Measurements from ENCODE around the gene ATP8B1.

Gene ATP8B1

DNA sequence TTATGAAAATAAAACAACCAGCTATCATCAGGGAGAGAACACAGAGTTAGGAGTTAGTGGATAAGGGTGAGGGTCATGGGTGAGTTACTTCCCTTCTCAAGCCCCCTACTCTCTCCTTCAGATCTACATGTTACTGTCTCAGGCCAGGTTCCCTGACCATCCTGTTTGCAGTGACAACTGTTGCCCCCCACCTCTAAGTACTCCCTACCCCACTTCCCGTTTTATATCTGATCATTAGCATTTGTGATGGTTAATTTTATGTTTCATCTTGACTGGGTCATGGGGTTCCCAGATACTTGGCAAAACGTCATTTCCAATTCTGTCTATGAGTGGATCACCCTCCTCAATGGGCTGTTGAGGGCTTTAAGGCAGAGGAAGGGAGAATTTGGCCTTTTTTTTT, 32.8 kb upstream of the ATP8B1 start:
- no peaks in the 10 kb centered on the region for H3K27me3 ChIP-seq (replicated peaks; ENCODE audit: control insufficient read depth, insufficient read depth, low read length)
- no peak for DNase-seq (ENCODE audit: extremely low read depth, insufficient read length)
- no peak overlapping the region for H3K4me3 ChIP-seq (replicated peaks; ENCODE audit: low read depth, low read length)
- TF ChIP-seq, protein P1, sequence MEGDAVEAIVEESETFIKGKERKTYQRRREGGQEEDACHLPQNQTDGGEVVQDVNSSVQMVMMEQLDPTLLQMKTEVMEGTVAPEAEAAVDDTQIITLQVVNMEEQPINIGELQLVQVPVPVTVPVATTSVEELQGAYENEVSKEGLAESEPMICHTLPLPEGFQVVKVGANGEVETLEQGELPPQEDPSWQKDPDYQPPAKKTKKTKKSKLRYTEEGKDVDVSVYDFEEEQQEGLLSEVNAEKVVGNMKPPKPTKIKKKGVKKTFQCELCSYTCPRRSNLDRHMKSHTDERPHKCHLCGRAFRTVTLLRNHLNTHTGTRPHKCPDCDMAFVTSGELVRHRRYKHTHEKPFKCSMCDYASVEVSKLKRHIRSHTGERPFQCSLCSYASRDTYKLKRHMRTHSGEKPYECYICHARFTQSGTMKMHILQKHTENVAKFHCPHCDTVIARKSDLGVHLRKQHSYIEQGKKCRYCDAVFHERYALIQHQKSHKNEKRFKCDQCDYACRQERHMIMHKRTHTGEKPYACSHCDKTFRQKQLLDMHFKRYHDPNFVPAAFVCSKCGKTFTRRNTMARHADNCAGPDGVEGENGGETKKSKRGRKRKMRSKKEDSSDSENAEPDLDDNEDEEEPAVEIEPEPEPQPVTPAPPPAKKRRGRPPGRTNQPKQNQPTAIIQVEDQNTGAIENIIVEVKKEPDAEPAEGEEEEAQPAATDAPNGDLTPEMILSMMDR (IDR thresholded peaks at IDR 0.05; ENCODE audit: insufficient read depth, low read length, poor library complexity, severe bottlenecking): no peak
- no peaks in the 10 kb centered on the region for H3K36me3 ChIP-seq (ENCODE audit: control insufficient read depth, insufficient read depth, low read length)

DNA sequence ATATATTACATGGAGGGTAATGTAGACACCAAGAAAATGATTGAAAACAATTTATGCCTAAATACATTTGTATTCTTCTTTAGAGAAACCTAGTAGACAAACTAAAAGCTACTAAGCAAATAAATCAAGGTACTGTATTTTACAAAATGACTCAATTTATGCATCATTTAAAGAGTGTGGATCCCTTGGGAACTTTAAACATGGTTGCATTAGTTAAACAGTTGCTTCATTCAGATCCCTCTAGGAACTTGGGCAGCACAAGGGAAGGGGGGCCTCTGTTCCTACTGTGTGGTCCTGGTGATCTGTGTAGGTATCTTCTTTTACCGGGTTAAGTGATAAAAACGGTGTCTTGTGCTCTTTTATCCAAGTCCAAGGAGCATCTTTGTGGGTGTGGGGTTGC, 31.5 kb upstream of the ATP8B1 start:
- TF ChIP-seq, protein P1 (IDR thresholded peaks at IDR 0.05; ENCODE audit: insufficient read depth, low read length, poor library complexity, severe bottlenecking): no peak
- H3K27me3 ChIP-seq (replicated peaks; ENCODE audit: control insufficient read depth, insufficient read depth, low read length): no peaks in the 10 kb centered on the region

DNA sequence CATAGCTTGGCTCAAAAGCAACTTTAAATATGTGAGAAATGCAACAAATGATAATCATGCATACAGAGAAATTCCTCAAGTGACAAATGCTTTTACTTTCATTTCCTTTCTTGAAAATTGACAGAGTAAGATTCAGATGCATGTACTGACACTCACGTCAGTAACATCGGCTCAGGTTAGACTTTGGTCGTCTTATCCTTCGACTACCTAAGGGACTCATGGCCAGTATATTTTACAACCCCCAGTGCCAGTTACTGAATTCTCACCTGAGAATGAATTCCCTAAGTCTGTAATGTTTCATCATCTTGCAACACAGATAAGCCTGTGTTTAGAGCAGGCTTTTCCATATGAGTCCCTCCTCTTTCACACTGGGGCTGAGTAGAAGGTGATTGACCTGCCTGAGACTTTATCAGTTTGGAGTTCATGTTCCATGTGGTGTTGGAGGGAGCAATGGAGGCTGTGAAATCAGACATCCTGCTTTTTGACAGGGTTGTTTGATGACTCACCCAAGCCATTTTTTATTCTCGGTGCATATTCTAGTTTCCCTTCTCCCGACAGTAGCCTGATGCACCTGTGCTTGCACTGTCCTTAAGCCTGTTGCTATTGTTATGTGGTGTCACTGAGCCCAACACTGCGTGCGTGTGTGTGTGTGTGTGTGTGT, 30.5 kb upstream of the ATP8B1 start:
- DNase-seq (ENCODE audit: extremely low read depth, insufficient read length): peak; percentile 30
- Histone ChIP-seq H3K4me3 (replicated peaks; ENCODE audit: low read depth, low read length) (peak overlapping the region; percentile 32), H3K36me3 (ENCODE audit: control insufficient read depth, insufficient read depth, low read length) (no peaks in the 10 kb centered on the region), H3K27me3 (replicated peaks; ENCODE audit: control insufficient read depth, insufficient read depth, low read length) (no peaks in the 10 kb centered on the region)
- TF ChIP-seq, protein P1 (IDR thresholded peaks at IDR 0.05; ENCODE audit: insufficient read depth, low read length, poor library complexity, severe bottlenecking): no peak

More for the DNA sequence above, 31.5 kb upstream of the ATP8B1 start:
- DNase-seq (ENCODE audit: extremely low read depth, insufficient read length): no peak
- Histone ChIP-seq H3K36me3 (ENCODE audit: control insufficient read depth, insufficient read depth, low read length) (no peaks in the 10 kb centered on the region), H3K4me3 (replicated peaks; ENCODE audit: low read depth, low read length) (no peak overlapping the region)

DNA sequence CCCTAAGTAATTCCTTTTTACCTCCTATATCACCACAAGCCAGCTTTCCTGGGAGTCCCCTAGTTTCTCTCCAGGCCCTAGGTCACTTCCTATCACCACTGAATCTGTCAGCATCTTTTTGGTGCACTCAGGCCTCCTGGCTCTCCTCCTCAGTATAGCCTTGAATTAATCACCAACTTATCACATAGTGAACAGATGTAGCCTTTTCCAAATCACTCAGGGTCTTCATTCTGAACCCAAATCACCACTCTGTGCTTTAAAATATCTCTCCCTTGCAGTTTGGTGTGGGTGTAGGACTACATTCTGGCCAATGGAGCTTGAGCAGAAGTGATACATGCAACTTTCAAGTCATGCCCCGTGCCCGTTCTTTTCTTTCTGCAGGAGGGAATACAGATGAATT, 29.6 kb upstream of the ATP8B1 start:
- H3K27me3 ChIP-seq (replicated peaks; ENCODE audit: control insufficient read depth, insufficient read depth, low read length): no peaks in the 10 kb centered on the region
- TF ChIP-seq, protein P1 (IDR thresholded peaks at IDR 0.05; ENCODE audit: insufficient read depth, low read length, poor library complexity, severe bottlenecking): no peak
- no peak overlapping the region for H3K4me3 ChIP-seq (replicated peaks; ENCODE audit: low read depth, low read length)
- DNase-seq (ENCODE audit: extremely low read depth, insufficient read length): no peak
- H3K36me3 ChIP-seq (ENCODE audit: control insufficient read depth, insufficient read depth, low read length): no peaks in the 10 kb centered on the region

DNA sequence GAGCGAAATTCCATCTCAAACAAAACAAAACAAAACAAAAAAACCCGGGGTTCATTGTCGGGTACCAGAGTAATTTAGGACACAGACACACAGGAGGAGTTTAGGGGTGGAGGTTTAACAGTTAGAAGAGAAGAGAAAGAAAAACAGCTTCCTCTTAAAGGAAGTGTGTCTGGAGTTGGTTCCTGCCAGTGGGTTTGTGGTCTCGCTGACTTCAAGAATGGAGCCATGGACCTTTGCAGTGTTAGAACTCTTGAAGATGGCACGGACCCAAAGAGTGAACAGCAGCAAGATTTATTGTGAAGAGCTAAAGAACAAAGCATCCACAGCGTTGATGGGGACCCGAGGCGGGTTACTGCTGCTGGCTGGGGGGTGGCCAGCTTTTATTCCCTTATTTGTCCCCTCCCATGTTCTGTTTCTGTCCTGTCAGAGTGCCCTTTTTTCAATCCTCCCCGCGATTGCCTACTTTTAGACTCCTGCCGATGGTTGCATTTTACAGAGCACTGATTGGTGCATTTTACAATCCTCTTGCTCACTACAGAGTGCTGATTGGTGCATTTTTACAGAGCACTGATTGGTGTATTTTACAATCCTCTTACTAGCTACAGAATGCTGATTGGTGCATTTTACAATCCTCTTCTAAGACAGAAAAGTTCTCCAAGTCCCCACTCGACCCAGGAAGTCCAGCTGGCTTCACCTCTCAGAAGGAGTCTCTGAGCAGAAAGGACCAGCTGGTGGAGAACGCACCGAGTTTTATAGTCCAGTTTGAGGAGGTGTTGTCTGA, 28.7 kb upstream of the ATP8B1 start:
- H3K4me3 ChIP-seq (replicated peaks; ENCODE audit: low read depth, low read length): no peak overlapping the region
- H3K27me3 ChIP-seq (replicated peaks; ENCODE audit: control insufficient read depth, insufficient read depth, low read length): no peaks in the 10 kb centered on the region
- no peaks in the 10 kb centered on the region for H3K36me3 ChIP-seq (ENCODE audit: control insufficient read depth, insufficient read depth, low read length)
- TF ChIP-seq, protein P1 (IDR thresholded peaks at IDR 0.05; ENCODE audit: insufficient read depth, low read length, poor library complexity, severe bottlenecking): no peak
- no peak for DNase-seq (ENCODE audit: extremely low read depth, insufficient read length)
